ENCODE results near the gene ALPL. TPM values are rescaled to one million over a fixed set of nuclear protein-coding genes. Genes with fewer than 3 reads are reported as not detected.

Gene ALPL
- total RNA-seq, 1 experiment from 2014 or later: 84.8 TPM

DNA sequence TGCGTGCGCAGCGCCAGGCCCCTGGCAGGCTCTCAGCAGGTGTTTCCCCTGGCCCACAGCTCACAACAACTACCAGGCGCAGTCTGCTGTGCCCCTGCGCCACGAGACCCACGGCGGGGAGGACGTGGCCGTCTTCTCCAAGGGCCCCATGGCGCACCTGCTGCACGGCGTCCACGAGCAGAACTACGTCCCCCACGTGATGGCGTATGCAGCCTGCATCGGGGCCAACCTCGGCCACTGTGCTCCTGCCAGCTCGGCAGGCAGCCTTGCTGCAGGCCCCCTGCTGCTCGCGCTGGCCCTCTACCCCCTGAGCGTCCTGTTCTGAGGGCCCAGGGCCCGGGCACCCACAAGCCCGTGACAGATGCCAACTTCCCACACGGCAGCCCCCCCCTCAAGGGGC is 68.1 kb downstream of the ALPL start:
- Histone ChIP-seq H4K91ac (ENCODE audit: insufficient read length, low read depth, low read length) (no peak overlapping the region), H2BK15ac (ENCODE audit: low read depth, low read length) (no peak overlapping the region), H3K14ac (ENCODE audit: insufficient read depth, low read length) (no peak overlapping the region), H3K9ac (ENCODE audit: extremely low read depth, insufficient read length, low read length) (no peak overlapping the region), H4K20me1 (ENCODE audit: control insufficient read depth, insufficient read depth, insufficient read length) (no peaks in the 10 kb centered on the region), H3K56ac (ENCODE audit: insufficient read length, low read depth, low read length) (no peak overlapping the region), H2BK12ac (ENCODE audit: insufficient read length, low read depth, low read length) (no peak overlapping the region), H4K5ac (ENCODE audit: insufficient read length, low read depth, low read length) (no peak overlapping the region), H3T11ph (ENCODE audit: low read length) (no peak overlapping the region), H3K4me1 (ENCODE audit: insufficient read depth, low read length) (peaks cover 2% of the 10 kb centered on the region; the same call in 1 of the 2 replicates), H3K9me3 (ENCODE audit: control insufficient read depth, low read depth, low read length) (no peaks in the 10 kb centered on the region), H3K79me2 (ENCODE audit: insufficient read depth, low read length) (no peaks in the 10 kb centered on the region), H4K8ac (replicated peaks; ENCODE audit: insufficient read length, low read depth, low read length) (no peak overlapping the region), H3K27ac (ENCODE audit: insufficient read length, low read depth, low read length) (no peak overlapping the region), H2BK5ac (ENCODE audit: insufficient read length, low read length) (no peak overlapping the region), H2AK5ac (ENCODE audit: insufficient read length, low read length) (no peak overlapping the region), H3K23ac (ENCODE audit: insufficient read length, low read depth, low read length) (no peak overlapping the region), H3K27me3 (ENCODE audit: insufficient read depth, low read length) (no peaks in the 10 kb centered on the region), H3K23me2 (ENCODE audit: insufficient read length, low read depth, low read length, poor library complexity, severe bottlenecking) (peaks cover 2% of the 10 kb centered on the region), H2AFZ (ENCODE audit: low read length) (no peak overlapping the region), H2BK20ac (ENCODE audit: low read depth, low read length, poor library complexity, severe bottlenecking) (no peak overlapping the region), H3K4me2 (ENCODE audit: insufficient read depth, insufficient read length, low read length) (no peak overlapping the region), H3K18ac (ENCODE audit: insufficient read length, low read depth, low read length) (no peak overlapping the region), H2BK120ac (ENCODE audit: low read depth, low read length, poor library complexity, severe bottlenecking) (no peak overlapping the region), H3K79me1 (ENCODE audit: insufficient read depth, low read depth, low read length, poor library complexity, severe bottlenecking) (no peaks in the 10 kb centered on the region), H3K4ac (ENCODE audit: low read depth, low read length) (no peak overlapping the region)
- WGBS (ENCODE audit: extremely low coverage, insufficient read length, low lambda C conversion rate): no CpG with 5 or more reads among the region's 26 CpGs
- Mint-ChIP-seq H3K27ac (no peak overlapping the region), H3K9me3 (no peaks in the 10 kb centered on the region), H3K4me3 (no peak overlapping the region), H3K36me3 (ENCODE audit: insufficient read depth in 1 of 3, low read depth in 3 of 3) (peaks cover 0 to 2% (median 0%) of the 10 kb centered on the region in 3 experiments; a peak in 1 of 7 replicates), H3K4me1 (peaks cover 16 to 24% of the 10 kb centered on the region in 2 experiments), H3K27me3 (ENCODE audit: low read depth) (peaks cover 7% of the 10 kb centered on the region)
- DNase-seq: no peak
- TF ChIP-seq, protein P1, sequence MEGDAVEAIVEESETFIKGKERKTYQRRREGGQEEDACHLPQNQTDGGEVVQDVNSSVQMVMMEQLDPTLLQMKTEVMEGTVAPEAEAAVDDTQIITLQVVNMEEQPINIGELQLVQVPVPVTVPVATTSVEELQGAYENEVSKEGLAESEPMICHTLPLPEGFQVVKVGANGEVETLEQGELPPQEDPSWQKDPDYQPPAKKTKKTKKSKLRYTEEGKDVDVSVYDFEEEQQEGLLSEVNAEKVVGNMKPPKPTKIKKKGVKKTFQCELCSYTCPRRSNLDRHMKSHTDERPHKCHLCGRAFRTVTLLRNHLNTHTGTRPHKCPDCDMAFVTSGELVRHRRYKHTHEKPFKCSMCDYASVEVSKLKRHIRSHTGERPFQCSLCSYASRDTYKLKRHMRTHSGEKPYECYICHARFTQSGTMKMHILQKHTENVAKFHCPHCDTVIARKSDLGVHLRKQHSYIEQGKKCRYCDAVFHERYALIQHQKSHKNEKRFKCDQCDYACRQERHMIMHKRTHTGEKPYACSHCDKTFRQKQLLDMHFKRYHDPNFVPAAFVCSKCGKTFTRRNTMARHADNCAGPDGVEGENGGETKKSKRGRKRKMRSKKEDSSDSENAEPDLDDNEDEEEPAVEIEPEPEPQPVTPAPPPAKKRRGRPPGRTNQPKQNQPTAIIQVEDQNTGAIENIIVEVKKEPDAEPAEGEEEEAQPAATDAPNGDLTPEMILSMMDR (conservative IDR thresholded peaks at IDR 0.05): no peak
